WTC11 (cell line): ENCODE measurements around the gene ERC2.

Experiments
- CREM ChIP-seq: sonication (generic); formaldehyde crosslinking; IDR thresholded peaks from 2 replicates; pipeline ENCODE4 v1.8.1; 2022; ENCODE audit warnings: mild to moderate bottlenecking, missing genetic modification reagents, moderate library complexity
- CTCF ChIP-seq: fragments of 200-600 bp; IDR thresholded peaks from 2 replicates; pipeline ENCODE4 v1.8.0; 2022; ENCODE audit warnings: antibody characterized with exemption
- GTF2I ChIP-seq: fragments of 250-450 bp; sonication (Bioruptor Pico); conservative IDR thresholded peaks from 2 replicates; pipeline ENCODE4 v1.4.0; 2021; ENCODE audit warnings: mild to moderate bottlenecking
- PRDM15 ChIP-seq: sonication (generic); formaldehyde crosslinking; IDR thresholded peaks from 2 replicates; pipeline ENCODE4 v1.8.0; 2022; ENCODE audit warnings: missing genetic modification reagents
- PRRX2 ChIP-seq: fragments of 250-450 bp; sonication (Bioruptor Pico); IDR thresholded peaks from 2 replicates; pipeline ENCODE4 v1.8.0; 2021; ENCODE audit warnings: mild to moderate bottlenecking
- ZBTB21 ChIP-seq: sonication (generic); formaldehyde crosslinking; IDR thresholded peaks from 2 replicates; pipeline ENCODE4 v1.8.1; 2023; ENCODE audit warnings: mild to moderate bottlenecking, missing genetic modification reagents, borderline replicate concordance

- TF ChIP-seq CTCF (no peak), ZBTB21 (CRISPR knock-in tag) (no peak), PRDM15 (no peak), PRRX2 (no peak), GTF2I (CRISPR knock-in tag) (no peak), CREM (CRISPR knock-in tag) (no peak)
Observed at GRCh38 chr3:55893045-55893664, 575.1 kb downstream of the ERC2 start.
